Esophagus mucosa (tissue), 1 donor: ENCODE measurements around the gene CCS. TPM values are rescaled to one million over a fixed set of nuclear protein-coding genes. Genes with fewer than 3 reads are reported as not detected.
"Not testable (repeated sequence)": the region's sequence is repeated elsewhere in the genome, so short reads cannot be mapped to it uniquely, and the experiment has no call there.

ENCODE experiments used
- ATAC-seq: fragments of 200-7000 bp; cut with Tn5 transposase; one replicate; pipeline ENCODE4 v1.9.1; 2020
- total RNA-seq: library from RNA; stranded (reverse); gene quantifications from one replicate; pipeline ENCODE4 v1.2.4, GENCODE V29; 2023
- donor health status: DM: yes; HTN: yes; CAD: no.

Gene CCS, protein sequence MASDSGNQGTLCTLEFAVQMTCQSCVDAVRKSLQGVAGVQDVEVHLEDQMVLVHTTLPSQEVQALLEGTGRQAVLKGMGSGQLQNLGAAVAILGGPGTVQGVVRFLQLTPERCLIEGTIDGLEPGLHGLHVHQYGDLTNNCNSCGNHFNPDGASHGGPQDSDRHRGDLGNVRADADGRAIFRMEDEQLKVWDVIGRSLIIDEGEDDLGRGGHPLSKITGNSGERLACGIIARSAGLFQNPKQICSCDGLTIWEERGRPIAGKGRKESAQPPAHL
- total RNA-seq, result 20.1 TPM

GRCh38 chr11:66592457-66593302 lies at the start of gene CCS, which contains the start of gene CCDC87:
Gene CCS, plus strand, starts transcription at chr11:66593185. Its CDS starts 77 bp downstream, at chr11:66593262.
Gene CCDC87, minus strand, starts transcription at chr11:66593063. Its CDS starts 48 bp downstream, at chr11:66593015.
- ATAC-seq, result peak; percentile 98

DNA sequence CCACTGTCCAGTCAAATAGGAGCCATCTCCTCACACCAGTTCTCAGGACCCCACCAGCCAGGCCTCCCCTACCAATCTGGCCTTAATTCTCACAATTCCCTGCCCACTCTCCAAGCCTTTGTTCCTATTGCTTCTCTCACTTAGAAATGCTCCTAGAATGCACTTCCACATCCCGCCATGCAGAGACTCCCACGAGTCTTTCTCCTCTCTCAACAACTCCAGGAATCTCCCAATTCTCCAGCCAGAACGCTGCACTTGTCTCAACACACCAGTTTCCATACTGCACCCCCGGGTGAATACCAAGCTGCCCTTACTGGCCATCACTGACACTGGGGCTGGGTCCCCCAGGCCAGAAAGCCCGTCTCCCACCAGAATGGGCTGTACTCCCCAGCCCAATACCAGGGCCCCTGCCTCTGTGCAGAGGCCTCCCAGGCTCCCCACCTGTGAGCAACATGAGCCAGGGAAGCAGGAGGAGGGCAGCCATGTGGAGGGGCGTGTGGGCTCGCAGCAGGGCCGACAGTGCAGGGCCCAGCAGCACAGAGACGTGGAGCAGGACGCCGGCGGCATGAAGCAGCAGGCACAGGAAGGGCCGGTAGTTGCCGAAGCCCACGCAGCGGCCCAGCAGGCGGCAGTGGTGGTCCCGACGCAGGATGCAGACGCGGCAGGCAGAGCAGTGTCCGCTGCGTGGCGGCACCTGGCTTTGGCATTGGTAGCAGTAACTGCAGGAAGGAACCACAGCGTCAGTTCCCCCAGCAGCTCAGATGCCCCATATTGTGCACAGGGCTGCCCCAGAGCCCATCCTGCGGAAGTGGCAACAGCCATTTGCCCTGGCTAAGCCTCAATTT lies 49.5 kb upstream of the CCS start:
- peak; percentile 14 for ATAC-seq

- ATAC-seq, result not testable (repeated sequence)
These were observed 48.0 kb upstream of the CCS start for GRCh38 chr11:66544952-66545351.

GRCh38 chr11:66545701-66546367 lies 47.2 kb upstream of the CCS start, which contains the start of gene ZDHHC24:
Gene ZDHHC24, minus strand, starts transcription at chr11:66546048. Its CDS starts 45 bp downstream, at chr11:66546003.
- ATAC-seq, result peak; percentile 95

- peak; percentile 1 for ATAC-seq
These were observed 46.5 kb upstream of the CCS start, which contains the start of gene ACTN3 for GRCh38 chr11:66546368-66546965. Gene ACTN3, plus strand, starts transcription at chr11:66546903. Its CDS starts 35 bp downstream, at chr11:66546938.

GRCh38 chr11:66546966-66547661 lies 45.9 kb upstream of the CCS start:
- no peak for ATAC-seq

GRCh38 chr11:66547662-66548009 lies 45.3 kb upstream of the CCS start:
- ATAC-seq, result no peak

DNA sequence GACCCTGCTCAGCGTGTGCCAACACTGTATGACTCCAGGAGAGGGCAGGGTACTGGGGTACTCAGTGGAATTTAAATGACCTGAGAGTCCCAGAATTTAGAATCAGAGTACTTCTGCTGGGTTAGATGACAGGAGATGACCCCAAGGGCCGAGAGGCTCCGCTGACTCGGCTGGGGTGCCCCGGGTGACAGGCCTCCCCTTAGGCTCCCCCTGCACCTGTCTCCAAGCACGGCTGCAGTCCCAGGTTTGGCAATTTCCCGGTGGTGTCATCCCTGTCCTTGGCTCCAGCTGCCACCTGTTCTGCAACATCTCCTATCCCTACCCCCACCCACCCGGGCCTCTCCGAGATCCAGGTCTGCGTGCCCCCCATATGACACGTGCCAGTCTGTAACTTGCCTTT lies 44.9 kb upstream of the CCS start:
- ATAC-seq, result no peak

GRCh38 chr11:66548774-66549630 lies 44.0 kb upstream of the CCS start:
- ATAC-seq, result no peak

DNA sequence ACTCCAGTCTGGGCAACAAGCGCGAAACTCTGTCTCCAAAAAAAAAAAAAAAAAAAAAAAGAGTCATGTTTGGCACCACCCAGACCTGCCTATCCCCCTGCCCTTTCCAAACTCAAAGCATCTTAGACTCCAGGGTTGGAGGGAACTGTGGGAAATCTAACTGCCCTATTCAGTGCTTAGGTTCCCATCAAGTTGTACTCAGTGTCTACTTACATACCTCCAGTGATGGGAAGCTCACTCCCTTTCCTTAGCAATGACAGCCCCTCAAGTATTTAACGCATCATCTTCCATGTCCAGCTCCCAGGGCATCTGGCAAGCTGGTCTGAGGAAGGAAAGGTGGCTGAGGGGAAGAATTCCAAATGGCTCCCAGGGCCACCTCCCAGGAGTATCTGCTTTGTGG lies 43.3 kb upstream of the CCS start:
- no peak for ATAC-seq

- no peak for ATAC-seq
These were observed 42.1 kb upstream of the CCS start for GRCh38 chr11:66550887-66551286.

DNA sequence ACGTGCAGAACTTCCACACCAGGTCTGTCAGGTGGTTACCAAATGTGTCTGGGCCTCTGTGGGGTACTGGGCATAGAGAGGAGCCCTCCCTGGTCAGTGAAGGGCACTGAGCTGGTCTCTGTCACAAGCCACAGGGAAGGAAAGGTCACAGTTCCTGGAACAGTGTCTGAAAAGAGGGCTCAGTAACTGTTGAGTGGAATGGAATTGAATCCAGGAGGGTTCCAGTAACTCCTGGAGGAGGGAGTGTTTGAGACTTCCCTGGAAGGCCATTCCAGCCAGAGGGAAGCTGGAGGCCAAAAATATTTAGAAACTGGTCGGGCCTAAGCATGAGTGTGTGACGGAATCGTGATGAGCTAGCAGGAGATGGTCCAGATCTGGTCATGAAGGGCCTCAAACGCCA lies 38.4 kb upstream of the CCS start:
- no peak for ATAC-seq

DNA sequence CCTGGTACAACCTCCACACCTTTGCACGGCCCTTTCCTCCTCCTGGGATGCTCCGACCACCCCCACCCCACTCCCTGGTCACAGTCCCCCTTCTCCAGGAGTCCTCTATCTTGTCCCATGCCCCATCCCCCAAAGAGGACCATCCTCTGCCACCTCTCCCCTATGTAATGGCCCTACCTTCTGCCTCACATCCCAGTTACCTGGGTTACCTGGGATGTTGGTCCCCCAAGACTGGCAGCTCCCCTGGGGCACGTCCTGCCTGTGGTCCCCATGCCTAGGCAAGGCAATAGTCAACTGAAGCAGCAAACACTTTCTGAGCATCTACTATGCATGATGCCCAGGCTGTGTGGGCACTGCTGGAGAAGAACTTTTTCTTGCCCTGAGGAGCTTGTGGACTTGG lies 37.6 kb upstream of the CCS start:
- no peak for ATAC-seq

GRCh38 chr11:66556086-66556485 lies 36.9 kb upstream of the CCS start:
- no peak for ATAC-seq

DNA sequence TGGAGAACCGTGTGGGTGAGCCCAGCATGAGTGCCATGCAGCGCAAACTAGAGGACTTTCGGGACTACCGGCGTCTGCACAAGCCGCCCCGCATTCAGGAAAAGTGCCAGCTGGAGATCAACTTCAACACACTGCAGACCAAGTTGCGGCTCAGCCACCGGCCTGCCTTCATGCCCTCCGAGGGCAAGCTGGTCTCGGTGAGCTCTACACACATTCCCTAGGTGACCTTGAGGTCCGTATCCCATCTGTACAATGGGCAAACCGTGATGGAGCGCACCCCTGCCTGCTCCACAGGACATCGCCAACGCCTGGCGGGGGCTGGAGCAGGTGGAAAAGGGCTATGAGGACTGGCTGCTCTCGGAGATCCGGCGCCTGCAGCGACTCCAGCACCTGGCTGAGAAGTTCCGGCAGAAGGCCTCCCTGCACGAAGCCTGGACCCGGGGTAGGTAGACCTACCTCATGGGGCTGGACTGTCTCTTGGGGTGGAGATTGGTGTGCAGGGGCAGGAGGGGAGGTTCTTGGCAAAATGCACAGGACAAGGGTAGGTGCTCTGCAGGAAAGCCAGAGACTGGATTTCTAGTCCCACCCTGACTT lies 35.2 kb upstream of the CCS start:
- no peak for ATAC-seq

- peak; percentile 23 for ATAC-seq
These were observed 33.7 kb upstream of the CCS start for GRCh38 chr11:66559142-66559865.

- no peak for ATAC-seq
These were observed 32.9 kb upstream of the CCS start for GRCh38 chr11:66559866-66560676.
